SK-N-SH (cell line): Measurements from ENCODE around the gene C20orf96. TPM values are rescaled to one million over a fixed set of nuclear protein-coding genes. Genes with fewer than 3 reads are reported as not detected.

ENCODE experiments used
- CTCF ChIA-PET: fragments of 300-600, 350-600 bp; formaldehyde crosslinking; extraction: SDS; loops from one replicate; lab custom pipeline; 2021; lab: Yijun Ruan, JAX
- POLR2A ChIA-PET: fragments of 350-600 bp; sonication (Branson Sonifier 250); formaldehyde crosslinking; extraction: SDS; loops from one replicate; lab custom pipeline; 2020; ENCODE audit warnings: antibody characterized with exemption, inconsistent platforms; lab: Yijun Ruan, JAX
- DNase-seq: peaks from one replicate; pipeline ENCODE4 v3.0.0; 2012
- H2AFZ ChIP-seq: fragments of 200-600 bp; sonication (generic); 2 replicates; pipeline ENCODE4 v1.8.1; 2016; ENCODE audit warnings: antibody characterized with exemption, mild to moderate bottlenecking, low read depth
- H3F3A ChIP-seq: fragments of 200-600 bp; sonication (generic); replicated peaks from 2 replicates; pipeline ENCODE3; 2016; ENCODE audit warnings: antibody characterized with exemption, mild to moderate bottlenecking; ENCODE audit not compliant: insufficient read depth
- H3K27ac ChIP-seq, 2 experiments: fragments of 200-500 bp in 1 of 2; fragments of 200-600 bp in 1 of 2; sonication (Bioruptor generic) in 1 of 2; sonication (generic), shearing (Covaris generic) in 1 of 2; 2 replicates each; pipeline versions ENCODE4 v1.5.1 to v1.6.1; 2014 to 2016; ENCODE audit warnings: low read depth in 2 of 2, inconsistent platforms in 1 of 2, low read length in 1 of 2, mild to moderate bottlenecking in 1 of 2, mixed read lengths in 1 of 2
- H3K27me3 ChIP-seq: fragments of 200-600 bp; sonication (generic), shearing (Covaris generic); 2 replicates; pipeline ENCODE4 v1.6.1; 2016; ENCODE audit warnings: mixed run types; ENCODE audit not compliant: insufficient read depth
- H3K36me3 ChIP-seq, 2 experiments: fragments of 200-500 bp in 1 of 2; fragments of 200-600 bp in 1 of 2; sonication (Bioruptor generic) in 1 of 2; sonication (generic) in 1 of 2; replicated peaks in 1 of 2; 2 replicates each; pipeline versions ENCODE3 to v1.5.1; 2014 to 2016; ENCODE audit warnings: low read length in 1 of 2, mild to moderate bottlenecking in 1 of 2; ENCODE audit not compliant: insufficient read depth in 2 of 2, control insufficient read depth in 1 of 2
- H3K4me1 ChIP-seq, 2 experiments: fragments of 200-500 bp in 1 of 2; fragments of 200-600 bp in 1 of 2; sonication (Bioruptor generic) in 1 of 2; sonication (generic), shearing (Covaris generic) in 1 of 2; 2 replicates each; pipeline versions ENCODE4 v1.5.1 to v1.6.1; 2014 to 2016; ENCODE audit warnings: low read depth in 1 of 2, low read length in 1 of 2, mixed run types in 1 of 2; ENCODE audit not compliant: insufficient read depth in 2 of 2, control insufficient read depth in 1 of 2
- H3K4me2 ChIP-seq: fragments of 200-600 bp; sonication (generic), shearing (Covaris generic); 2 replicates; pipeline ENCODE4 v1.6.1; 2017; ENCODE audit warnings: mixed run types
- H3K4me3 ChIP-seq, 2 experiments: fragments of 200-500 bp in 1 of 2; fragments of 200-600 bp in 1 of 2; sonication (Bioruptor generic) in 1 of 2; sonication (generic), shearing (Covaris generic) in 1 of 2; 2 replicates each; pipeline versions ENCODE4 v1.5.1 to v1.8.1; 2014 to 2016; ENCODE audit warnings: low read depth in 2 of 2, inconsistent platforms in 1 of 2, low read length in 1 of 2, mild to moderate bottlenecking in 1 of 2, mixed read lengths in 1 of 2, moderate library complexity in 1 of 2
- H3K79me2 ChIP-seq: fragments of 200-600 bp; sonication (generic); 2 replicates; pipeline ENCODE4 v1.8.1; 2017; ENCODE audit warnings: mild to moderate bottlenecking; ENCODE audit not compliant: insufficient read depth
- H3K9ac ChIP-seq: fragments of 200-600 bp; sonication (generic); 2 replicates; pipeline ENCODE4 v1.6.1; 2017; ENCODE audit warnings: mixed run types
- H3K9me2 ChIP-seq: fragments of 200-600 bp; sonication (generic); 2 replicates; pipeline ENCODE4 v1.6.1; 2017; ENCODE audit warnings: mixed run types
- H3K9me3 ChIP-seq: fragments of 200-600 bp; sonication (generic); 2 replicates; pipeline ENCODE4 v1.6.1; 2017; ENCODE audit warnings: mixed run types, mild to moderate bottlenecking, moderate library complexity
- H4K20me1 ChIP-seq: fragments of 200-600 bp; sonication (generic); 2 replicates; pipeline ENCODE4 v1.6.1; 2017; ENCODE audit warnings: mild to moderate bottlenecking, mixed run types; ENCODE audit not compliant: insufficient read depth
- ELF1 ChIP-seq: IDR thresholded peaks from 2 replicates; pipeline ENCODE4 v1.4.0; 2012
- EP300 ChIP-seq, 2 experiments: IDR thresholded peaks; 2 replicates each; pipeline versions ENCODE4 v1.4.0 to v1.6.1; 2012; ENCODE audit warnings: borderline replicate concordance in 1 of 2, low read depth in 1 of 2, low read length in 1 of 2
- EZH2phosphoT487 ChIP-seq: fragments of 200-600 bp; sonication (generic); IDR thresholded peaks from 2 replicates; pipeline ENCODE4 v1.6.1; 2017; ENCODE audit warnings: low read depth, mixed run types, mild to moderate bottlenecking, antibody characterized with exemption, moderate library complexity, borderline replicate concordance
- FOSL2 ChIP-seq: IDR thresholded peaks from 2 replicates; pipeline ENCODE4 v1.4.0; 2012; ENCODE audit warnings: low read depth, mild to moderate bottlenecking, moderate library complexity, borderline replicate concordance
- FOXJ3 ChIP-seq: sonication (generic); formaldehyde crosslinking; IDR thresholded peaks from 2 replicates; pipeline ENCODE4 v1.5.1; 2020; ENCODE audit warnings: mild to moderate bottlenecking, missing genetic modification reagents
- GABPA ChIP-seq: IDR thresholded peaks from 2 replicates; pipeline ENCODE4 v1.4.0; 2012; ENCODE audit warnings: low read depth, mild to moderate bottlenecking
- IRF3 ChIP-seq: fragments of 150-350 bp; IDR thresholded peaks from 2 replicates; pipeline ENCODE4 v1.6.1; 2016; ENCODE audit warnings: mild to moderate bottlenecking, low read depth, low read length
- JUND ChIP-seq: IDR thresholded peaks from 2 replicates; pipeline ENCODE4 v1.4.0; 2012
- MEF2A ChIP-seq: IDR thresholded peaks from 2 replicates; pipeline ENCODE4 v1.4.0; 2012; ENCODE audit warnings: low read depth, borderline replicate concordance
- MXI1 ChIP-seq: IDR thresholded peaks from 2 replicates; pipeline ENCODE4 v1.6.1; 2012; ENCODE audit warnings: mild to moderate bottlenecking, low read depth, low read length, improper control_type of control experiment
- NFIC ChIP-seq: IDR thresholded peaks from 2 replicates; pipeline ENCODE4 v1.4.0; 2012; ENCODE audit warnings: borderline replicate concordance
- NRF1 ChIP-seq: IDR thresholded peaks from 2 replicates; pipeline ENCODE4 v1.6.1; 2012; ENCODE audit warnings: low read depth, mild to moderate bottlenecking, low read length
- POLR2AphosphoS5 ChIP-seq: IDR thresholded peaks from 2 replicates; pipeline ENCODE4 v1.6.1; 2012; ENCODE audit warnings: low read depth, low read length
- RCOR1 ChIP-seq: fragments of 150-350 bp; IDR thresholded peaks from 2 replicates; pipeline ENCODE4 v1.6.1; 2017; ENCODE audit warnings: antibody characterized with exemption, low read length
- RFX5 ChIP-seq: IDR thresholded peaks from 2 replicates; pipeline ENCODE4 v1.6.1; 2012; ENCODE audit warnings: mild to moderate bottlenecking, improper control_type of control experiment, low read length
- SIN3A ChIP-seq: IDR thresholded peaks from 2 replicates; pipeline ENCODE4 v1.6.1; 2012; ENCODE audit warnings: low read depth, mild to moderate bottlenecking, low read length, moderate library complexity, borderline replicate concordance
- SMC3 ChIP-seq: IDR thresholded peaks from 2 replicates; pipeline ENCODE4 v1.6.1; 2012; ENCODE audit warnings: low read depth, low read length, improper control_type of control experiment
- TAF1 ChIP-seq: IDR thresholded peaks from 2 replicates; pipeline ENCODE4 v1.6.1; 2012; ENCODE audit warnings: low read depth, mild to moderate bottlenecking, low read length, moderate library complexity, borderline replicate concordance
- WGBS: methylation state at CpG from one replicate; pipeline ENCODE4 v1.1.6; 2017; ENCODE audit warnings: low lambda C conversion rate; 5-methylcytosine and 5-hydroxymethylcytosine counted together
- polyA plus RNA-seq, 3 experiments: library from polyadenylated mRNA; depleted of rRNA; stranded (reverse); fragments of >200 nt; gene quantifications; 2 replicates each; pipeline ENCODE4 v1.2.3, GENCODE V29; 2012
- TF ChIP-seq, protein P1 (sequence below): IDR thresholded peaks from 2 replicates; pipeline ENCODE4 v1.4.0; 2012; ENCODE audit warnings: low read depth
- TF ChIP-seq, protein P2 (sequence below): IDR thresholded peaks from 2 replicates; pipeline ENCODE4 v1.4.0; 2012; ENCODE audit warnings: low read depth, borderline replicate concordance

The C20orf96 gene
- polyA plus RNA-seq, 1 of the 3 experiments (the other 2 are of a cell fraction) = 16.6 TPM

GRCh38 chr20:277496-277781 lies 13.1 kb downstream of the C20orf96 start:
- Histone ChIP-seq H3K4me2 (no peak overlapping the region), H3K27me3 (no peaks in the 10 kb centered on the region), H3K9me3 (no peaks in the 10 kb centered on the region), H3F3A (no peaks in the 10 kb centered on the region), H4K20me1 (no peaks in the 10 kb centered on the region), H2AFZ (no peak overlapping the region), H3K4me1 (no peaks in the 10 kb centered on the region), H3K9ac (no peak overlapping the region), H3K36me3 (peaks cover 0 to 23% of the 10 kb centered on the region in 2 experiments), H3K27ac (no peak overlapping the region), H3K4me3 (no peak overlapping the region), H3K9me2 (no peaks in the 10 kb centered on the region), H3K79me2 (no peaks in the 10 kb centered on the region)
- no peak for DNase-seq
- ChIA-PET POLR2A (no interaction called here), CTCF (interaction anchor here (0.7 to 1.7 kb wide), 2 partner anchors 9 to 11 kb away, joined by 3 to 6 read pairs; no protein-coding TSS in a partner anchor)
- TF ChIP-seq TAF1 = no peak
- TF ChIP-seq, protein P1, sequence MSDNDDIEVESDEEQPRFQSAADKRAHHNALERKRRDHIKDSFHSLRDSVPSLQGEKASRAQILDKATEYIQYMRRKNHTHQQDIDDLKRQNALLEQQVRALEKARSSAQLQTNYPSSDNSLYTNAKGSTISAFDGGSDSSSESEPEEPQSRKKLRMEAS = no peak
- TF ChIP-seq JUND = no peak
- no peak for TF ChIP-seq ELF1
- TF ChIP-seq EZH2phosphoT487 = no peak
- no peak for TF ChIP-seq MEF2A
- no peak for TF ChIP-seq EP300 (IDR thresholded peaks at IDR 0.05; ENCODE audit: borderline replicate concordance in 1 of 2, low read depth in 1 of 2, low read length in 1 of 2)
- no peak for TF ChIP-seq MXI1
- no peak for TF ChIP-seq RCOR1
- no peak for TF ChIP-seq IRF3
- no peak for TF ChIP-seq POLR2AphosphoS5
- no peak for TF ChIP-seq FOXJ3 (CRISPR knock-in tag)
- TF ChIP-seq RFX5 = no peak
- no peak for TF ChIP-seq GABPA
- 43% methylated on average over 3 of the region's 3 CpGs for WGBS

GRCh38 chr20:276620-277495 lies 13.7 kb downstream of the C20orf96 start:
- POLR2A ChIA-PET = no interaction called here
- Histone ChIP-seq H3K27me3 (no peaks in the 10 kb centered on the region), H4K20me1 (no peaks in the 10 kb centered on the region), H3K9me2 (no peaks in the 10 kb centered on the region), H2AFZ (no peak overlapping the region), H3K79me2 (no peaks in the 10 kb centered on the region), H3K9ac (no peak overlapping the region), H3K9me3 (no peaks in the 10 kb centered on the region), H3K4me3 (no peak overlapping the region), H3K4me2 (no peak overlapping the region), H3K36me3 (peaks cover 0 to 23% of the 10 kb centered on the region in 2 experiments), H3K27ac (no peak overlapping the region), H3K4me1 (no peaks in the 10 kb centered on the region), H3F3A (no peaks in the 10 kb centered on the region)
- CTCF ChIA-PET = interaction anchor here (0.7 to 1.7 kb wide), 2 partner anchors 9 to 10 kb away, joined by 3 to 6 read pairs; no protein-coding TSS in a partner anchor
- TF ChIP-seq SIN3A = no peak
- TF ChIP-seq NRF1 = no peak
- no peak for TF ChIP-seq JUND
- no peak for TF ChIP-seq FOSL2
- no peak for TF ChIP-seq MEF2A
- no peak for TF ChIP-seq IRF3
- TF ChIP-seq, protein P2, sequence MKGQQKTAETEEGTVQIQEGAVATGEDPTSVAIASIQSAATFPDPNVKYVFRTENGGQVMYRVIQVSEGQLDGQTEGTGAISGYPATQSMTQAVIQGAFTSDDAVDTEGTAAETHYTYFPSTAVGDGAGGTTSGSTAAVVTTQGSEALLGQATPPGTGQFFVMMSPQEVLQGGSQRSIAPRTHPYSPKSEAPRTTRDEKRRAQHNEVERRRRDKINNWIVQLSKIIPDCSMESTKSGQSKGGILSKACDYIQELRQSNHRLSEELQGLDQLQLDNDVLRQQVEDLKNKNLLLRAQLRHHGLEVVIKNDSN = no peak
- TF ChIP-seq SMC3 = no peak
- no peak for TF ChIP-seq POLR2AphosphoS5
- TF ChIP-seq NFIC = no peak
- TF ChIP-seq RCOR1 = no peak
- no peak for TF ChIP-seq MXI1
- no peak for TF ChIP-seq EZH2phosphoT487
- WGBS = 93% methylated on average over 11 of the region's 12 CpGs
- DNase-seq = no peak
